LNCAP (cell line): ENCODE measurements around the gene EEFSEC.

ENCODE experiments used
- TF ChIP-seq, protein P1 (sequence below): fragments of 450-650 bp; IDR thresholded peaks from 2 replicates; pipeline ENCODE4 v1.5.1; 2017; ENCODE audit warnings: mild to moderate bottlenecking

The EEFSEC gene

GRCh38 chr3:128405554-128406277 lies 252.4 kb downstream of the EEFSEC start:
- TF ChIP-seq, protein P1, sequence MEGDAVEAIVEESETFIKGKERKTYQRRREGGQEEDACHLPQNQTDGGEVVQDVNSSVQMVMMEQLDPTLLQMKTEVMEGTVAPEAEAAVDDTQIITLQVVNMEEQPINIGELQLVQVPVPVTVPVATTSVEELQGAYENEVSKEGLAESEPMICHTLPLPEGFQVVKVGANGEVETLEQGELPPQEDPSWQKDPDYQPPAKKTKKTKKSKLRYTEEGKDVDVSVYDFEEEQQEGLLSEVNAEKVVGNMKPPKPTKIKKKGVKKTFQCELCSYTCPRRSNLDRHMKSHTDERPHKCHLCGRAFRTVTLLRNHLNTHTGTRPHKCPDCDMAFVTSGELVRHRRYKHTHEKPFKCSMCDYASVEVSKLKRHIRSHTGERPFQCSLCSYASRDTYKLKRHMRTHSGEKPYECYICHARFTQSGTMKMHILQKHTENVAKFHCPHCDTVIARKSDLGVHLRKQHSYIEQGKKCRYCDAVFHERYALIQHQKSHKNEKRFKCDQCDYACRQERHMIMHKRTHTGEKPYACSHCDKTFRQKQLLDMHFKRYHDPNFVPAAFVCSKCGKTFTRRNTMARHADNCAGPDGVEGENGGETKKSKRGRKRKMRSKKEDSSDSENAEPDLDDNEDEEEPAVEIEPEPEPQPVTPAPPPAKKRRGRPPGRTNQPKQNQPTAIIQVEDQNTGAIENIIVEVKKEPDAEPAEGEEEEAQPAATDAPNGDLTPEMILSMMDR, result no peak

GRCh38 chr3:128407247-128407646 lies 254.0 kb downstream of the EEFSEC start:
- TF ChIP-seq, protein P1, result no peak

GRCh38 chr3:128408012-128408692 lies 254.9 kb downstream of the EEFSEC start:
- TF ChIP-seq, protein P1, result no peak

GRCh38 chr3:128408693-128409623 lies 255.7 kb downstream of the EEFSEC start:
- TF ChIP-seq, protein P1, result no peak

- TF ChIP-seq, protein P1, result no peak
These were observed 256.6 kb downstream of the EEFSEC start for GRCh38 chr3:128409624-128410581.

- TF ChIP-seq, protein P1, result no peak
These were observed 257.6 kb downstream of the EEFSEC start for GRCh38 chr3:128410669-128411573.
